DOHH2 (cell line): Measurements from ENCODE around the gene OR5L1.

Experiments used
- EZH2phosphoT487 ChIP-seq: fragments of 200-600 bp; sonication (generic); IDR thresholded peaks from 2 replicates; pipeline ENCODE4 v1.6.1; 2017; ENCODE audit warnings: borderline replicate concordance, mild to moderate bottlenecking, antibody characterized with exemption, low read length, moderate library complexity, mixed read lengths
- TF ChIP-seq, protein P1 (sequence below): fragments of 200-600 bp; sonication (generic); IDR thresholded peaks from one replicate; pipeline ENCODE4 v1.5.1; 2014; ENCODE audit warnings: antibody characterized with exemption, mild to moderate bottlenecking, low read depth, low read length; ENCODE audit not compliant: poor library complexity, severe bottlenecking

DNA sequence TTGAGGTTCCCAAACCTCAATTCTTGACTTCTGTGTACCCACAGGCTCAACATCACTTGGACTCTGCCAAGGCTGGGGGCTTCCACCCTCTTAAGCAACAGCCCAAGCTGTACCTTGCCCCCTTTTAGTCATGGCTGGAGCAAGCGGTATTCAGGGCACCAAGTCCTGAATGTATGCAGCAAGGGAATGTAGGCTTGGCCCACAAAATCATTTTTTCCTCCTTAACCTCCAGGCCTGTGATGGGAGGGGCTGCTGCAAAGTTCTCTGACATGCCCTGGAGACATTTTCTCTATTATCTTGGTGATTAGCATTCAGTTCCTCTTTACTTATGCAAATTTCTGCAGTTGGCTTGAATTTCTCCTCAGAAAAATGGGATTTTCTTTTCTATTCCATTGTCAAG lies 4.9 kb upstream of the OR5L1 start:
- TF ChIP-seq, protein P1, sequence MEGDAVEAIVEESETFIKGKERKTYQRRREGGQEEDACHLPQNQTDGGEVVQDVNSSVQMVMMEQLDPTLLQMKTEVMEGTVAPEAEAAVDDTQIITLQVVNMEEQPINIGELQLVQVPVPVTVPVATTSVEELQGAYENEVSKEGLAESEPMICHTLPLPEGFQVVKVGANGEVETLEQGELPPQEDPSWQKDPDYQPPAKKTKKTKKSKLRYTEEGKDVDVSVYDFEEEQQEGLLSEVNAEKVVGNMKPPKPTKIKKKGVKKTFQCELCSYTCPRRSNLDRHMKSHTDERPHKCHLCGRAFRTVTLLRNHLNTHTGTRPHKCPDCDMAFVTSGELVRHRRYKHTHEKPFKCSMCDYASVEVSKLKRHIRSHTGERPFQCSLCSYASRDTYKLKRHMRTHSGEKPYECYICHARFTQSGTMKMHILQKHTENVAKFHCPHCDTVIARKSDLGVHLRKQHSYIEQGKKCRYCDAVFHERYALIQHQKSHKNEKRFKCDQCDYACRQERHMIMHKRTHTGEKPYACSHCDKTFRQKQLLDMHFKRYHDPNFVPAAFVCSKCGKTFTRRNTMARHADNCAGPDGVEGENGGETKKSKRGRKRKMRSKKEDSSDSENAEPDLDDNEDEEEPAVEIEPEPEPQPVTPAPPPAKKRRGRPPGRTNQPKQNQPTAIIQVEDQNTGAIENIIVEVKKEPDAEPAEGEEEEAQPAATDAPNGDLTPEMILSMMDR, result no peak
- TF ChIP-seq EZH2phosphoT487, result no peak
